Activated CD4-positive, alpha-beta T cell treated with anti-CD3 and anti-CD28 coated beads for 36 hours (primary cell): ENCODE data around the gene SLX4IP. TPM values are rescaled to one million over a fixed set of nuclear protein-coding genes. Genes with fewer than 3 reads are reported as not detected.

Source experiments
- ATAC-seq: fragments of 200-7000 bp; cut with Tn5 transposase; one replicate; pipeline ENCODE4 v1.10.0; 2021; ENCODE audit warnings: mild to moderate bottlenecking, moderate library complexity
- CTCF ChIA-PET: fragments of 350-600 bp; sonication (Branson Sonifier 250); formaldehyde crosslinking; loops from one replicate; lab custom pipeline; 2021; ENCODE audit warnings: antibody characterized with exemption; lab: Charles Lee
- POLR2A ChIA-PET: fragments of 350-600 bp; sonication (Branson Sonifier 250); formaldehyde crosslinking; loops from one replicate; lab custom pipeline; 2021; ENCODE audit warnings: antibody characterized with exemption, inconsistent platforms; lab: Charles Lee
- DNase-seq: peaks from one replicate; pipeline ENCODE4 v3.0.0-alpha.2; 2020
- H3K27ac Mint-ChIP-seq: one replicate; pipeline ENCODE4 v1.8.0; 2021; ENCODE audit warnings: mixed read lengths
- H3K27me3 Mint-ChIP-seq: one replicate; pipeline ENCODE4 v1.8.0; 2021; ENCODE audit warnings: mixed read lengths
- H3K36me3 Mint-ChIP-seq: one replicate; pipeline ENCODE4 v1.8.0; 2021; ENCODE audit warnings: low read depth, mixed read lengths
- H3K4me1 Mint-ChIP-seq: one replicate; pipeline ENCODE4 v1.8.0; 2021; ENCODE audit warnings: mixed read lengths
- H3K4me3 Mint-ChIP-seq: one replicate; pipeline ENCODE4 v1.8.0; 2021; ENCODE audit warnings: mild to moderate bottlenecking, moderate library complexity, mixed read lengths
- H3K9me3 Mint-ChIP-seq: one replicate; pipeline ENCODE4 v1.8.0; 2021; ENCODE audit warnings: low read depth, mixed read lengths
- intact Hi-C, 2 experiments: fragments of 100-400 bp; cut with DNase I in 1 of 2; cut with micrococcal nuclease in 1 of 2; formaldehyde crosslinking; loops; one replicate each; pipeline versions ENCODE4 v1.14.2 to v1.15.1; 2022 to 2024; cut with DNase I, micrococcal nuclease
- total RNA-seq, 2 experiments: library from RNA; stranded (reverse); gene quantifications; one replicate each; pipeline ENCODE4 v1.2.3, GENCODE V29; 2021

The SLX4IP gene
- total RNA-seq, 2 experiments from 2014 or later: 7.4 to 7.8 TPM

- H3K27me3 Mint-ChIP-seq: no peaks in the 10 kb centered on the region
- H3K9me3 Mint-ChIP-seq: peaks cover 6% of the 10 kb centered on the region
- peaks cover 38% of the 10 kb centered on the region for H3K36me3 Mint-ChIP-seq
- ATAC-seq: no peak
- H3K4me3 Mint-ChIP-seq: no peak overlapping the region
- H3K4me1 Mint-ChIP-seq: peaks cover 15% of the 10 kb centered on the region
- intact Hi-C loops: no loop called here
- H3K27ac Mint-ChIP-seq: no peak overlapping the region
- POLR2A ChIA-PET: no interaction called here
- CTCF ChIA-PET: no interaction called here
- DNase-seq: no peak
Observed at GRCh38 chr20:10563935-10564492, 128.9 kb downstream of the SLX4IP start.

- POLR2A ChIA-PET: no interaction called here
- intact Hi-C loops: no loop called here
- H3K4me3 Mint-ChIP-seq: no peak overlapping the region
- H3K27me3 Mint-ChIP-seq: no peaks in the 10 kb centered on the region
- CTCF ChIA-PET: no interaction called here
- peaks cover 46% of the 10 kb centered on the region for H3K36me3 Mint-ChIP-seq
- no peak for ATAC-seq
- no peak for DNase-seq
- H3K27ac Mint-ChIP-seq: no peak overlapping the region
- H3K4me1 Mint-ChIP-seq: peaks cover 11% of the 10 kb centered on the region
- H3K9me3 Mint-ChIP-seq: peaks cover 6% of the 10 kb centered on the region
Observed at GRCh38 chr20:10565191-10565921, 130.3 kb downstream of the SLX4IP start.

- intact Hi-C loops: no loop called here
- POLR2A ChIA-PET: no interaction called here
- H3K4me1 Mint-ChIP-seq: peaks cover 13% of the 10 kb centered on the region
- peaks cover 46% of the 10 kb centered on the region for H3K36me3 Mint-ChIP-seq
- no peak overlapping the region for H3K27ac Mint-ChIP-seq
- H3K4me3 Mint-ChIP-seq: no peak overlapping the region
- no peaks in the 10 kb centered on the region for H3K27me3 Mint-ChIP-seq
- DNase-seq: no peak
- ATAC-seq: no peak
- CTCF ChIA-PET: no interaction called here
- peaks cover 6% of the 10 kb centered on the region for H3K9me3 Mint-ChIP-seq
Observed at GRCh38 chr20:10565922-10566897, 131.1 kb downstream of the SLX4IP start.

DNA sequence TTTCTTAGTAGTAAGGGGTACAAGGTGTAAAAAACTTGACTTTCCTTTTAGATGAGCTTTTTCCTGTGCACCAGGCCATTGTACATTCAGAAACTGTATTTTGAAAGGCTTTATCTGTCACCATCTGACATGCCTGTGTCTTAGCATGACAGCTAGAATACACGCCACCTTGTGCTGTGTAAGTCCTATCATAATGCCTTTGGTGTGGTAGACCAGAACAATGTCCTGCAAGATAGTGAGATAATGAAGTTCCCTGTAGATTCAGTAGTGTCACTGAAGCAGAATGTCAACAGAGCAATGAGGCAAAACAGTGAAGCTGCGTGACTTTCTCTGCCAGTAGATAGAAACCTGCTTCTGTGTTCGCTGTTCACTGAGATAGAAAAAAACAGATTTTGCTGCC, 132.9 kb downstream of the SLX4IP start:
- POLR2A ChIA-PET: no interaction called here

GRCh38 chr20:10571313-10571815, 136.3 kb downstream of the SLX4IP start:
- Mint-ChIP-seq H3K4me1 (peaks cover 11% of the 10 kb centered on the region), H3K27ac (no peak overlapping the region), H3K36me3 (peaks cover 30% of the 10 kb centered on the region), H3K4me3 (no peak overlapping the region), H3K9me3 (no peaks in the 10 kb centered on the region), H3K27me3 (no peaks in the 10 kb centered on the region)
- ChIA-PET POLR2A (no interaction called here), CTCF (interaction anchor here (0.7 to 0.8 kb wide), 3 partner anchors 11 to 105 kb away, joined by 3 read pairs; no protein-coding TSS in a partner anchor)
- ATAC-seq (no peak), DNase-seq (no peak)
- intact Hi-C loops: no loop called here

More for the DNA sequence above, 132.9 kb downstream of the SLX4IP start:
- CTCF ChIA-PET: interaction anchor here (0.6 kb wide), 1 partner anchor 653 kb away, joined by 3 read pairs; no protein-coding TSS in a partner anchor
- ATAC-seq: no peak
- DNase-seq: no peak
- H3K36me3 Mint-ChIP-seq: peaks cover 35% of the 10 kb centered on the region
- H3K27me3 Mint-ChIP-seq: no peaks in the 10 kb centered on the region
- H3K4me3 Mint-ChIP-seq: no peak overlapping the region
- no peak overlapping the region for H3K27ac Mint-ChIP-seq
- intact Hi-C loops: no loop called here
- no peaks in the 10 kb centered on the region for H3K9me3 Mint-ChIP-seq
- H3K4me1 Mint-ChIP-seq: peaks cover 18% of the 10 kb centered on the region

DNA sequence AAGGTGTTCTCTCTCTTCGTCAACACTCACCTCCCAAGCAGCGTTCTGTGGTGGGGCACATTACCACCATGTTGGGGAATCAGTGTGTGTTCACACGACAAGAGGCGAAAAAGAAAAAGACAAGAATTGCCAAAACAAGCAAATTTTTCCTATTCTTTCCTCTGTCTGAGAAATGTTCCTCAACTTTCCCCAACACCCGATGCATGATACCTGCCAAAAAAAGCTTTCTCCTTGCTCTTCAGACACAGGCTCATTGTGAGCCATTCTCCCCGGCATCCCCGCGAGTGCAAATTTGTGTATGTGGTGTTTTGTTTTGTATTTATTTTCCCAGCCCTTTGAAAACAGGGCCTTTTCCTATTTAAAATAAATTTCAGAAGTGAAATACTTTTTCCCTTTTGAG, 137.7 kb downstream of the SLX4IP start:
- H3K4me3 Mint-ChIP-seq: no peak overlapping the region
- ATAC-seq (no peak), DNase-seq (no peak)
- H3K27ac Mint-ChIP-seq: no peak overlapping the region
- intact Hi-C loops: no loop called here
- no peaks in the 10 kb centered on the region for H3K27me3 Mint-ChIP-seq
- H3K4me1 Mint-ChIP-seq: peaks cover 11% of the 10 kb centered on the region
- POLR2A ChIA-PET: no interaction called here
- peaks cover 26% of the 10 kb centered on the region for H3K36me3 Mint-ChIP-seq
- H3K9me3 Mint-ChIP-seq: no peaks in the 10 kb centered on the region
- CTCF ChIA-PET: interaction anchor here (0.6 kb wide), 2 partner anchors 21 to 291 kb away, joined by 3 to 5 read pairs; no protein-coding TSS in a partner anchor

GRCh38 chr20:10573273-10573950, 138.3 kb downstream of the SLX4IP start:
- Mint-ChIP-seq H3K36me3 (peaks cover 20% of the 10 kb centered on the region), H3K27ac (no peak overlapping the region), H3K4me3 (no peak overlapping the region), H3K9me3 (no peaks in the 10 kb centered on the region), H3K4me1 (peaks cover 12% of the 10 kb centered on the region), H3K27me3 (no peaks in the 10 kb centered on the region)
- DNase-seq: no peak
- no peak for ATAC-seq
- CTCF ChIA-PET: no interaction called here
- intact Hi-C loops: no loop called here
- POLR2A ChIA-PET: no interaction called here

GRCh38 chr20:10573951-10574339, 138.8 kb downstream of the SLX4IP start:
- H3K27ac Mint-ChIP-seq: no peak overlapping the region
- H3K9me3 Mint-ChIP-seq: no peaks in the 10 kb centered on the region
- CTCF ChIA-PET: no interaction called here
- ATAC-seq: no peak
- no peaks in the 10 kb centered on the region for H3K27me3 Mint-ChIP-seq
- no peak for DNase-seq
- H3K4me1 Mint-ChIP-seq: peaks cover 17% of the 10 kb centered on the region
- H3K4me3 Mint-ChIP-seq: no peak overlapping the region
- peaks cover 16% of the 10 kb centered on the region for H3K36me3 Mint-ChIP-seq
- intact Hi-C loops: no loop called here
- POLR2A ChIA-PET: no interaction called here

GRCh38 chr20:10576411-10577090, 141.4 kb downstream of the SLX4IP start:
- intact Hi-C loops: no loop called here
- no peaks in the 10 kb centered on the region for H3K9me3 Mint-ChIP-seq
- ATAC-seq (no peak), DNase-seq (no peak)
- peaks cover 9% of the 10 kb centered on the region for H3K4me1 Mint-ChIP-seq
- peaks cover 6% of the 10 kb centered on the region for H3K36me3 Mint-ChIP-seq
- POLR2A ChIA-PET: no interaction called here
- H3K27ac Mint-ChIP-seq: no peak overlapping the region
- no peak overlapping the region for H3K4me3 Mint-ChIP-seq
- CTCF ChIA-PET: interaction anchor here (0.6 kb wide), 1 partner anchor 22 kb away, joined by 3 read pairs; no protein-coding TSS in a partner anchor
- no peaks in the 10 kb centered on the region for H3K27me3 Mint-ChIP-seq

- H3K27me3 Mint-ChIP-seq: no peaks in the 10 kb centered on the region
- H3K27ac Mint-ChIP-seq: no peak overlapping the region
- H3K9me3 Mint-ChIP-seq: no peaks in the 10 kb centered on the region
- ATAC-seq (no peak), DNase-seq (no peak)
- peaks cover 6% of the 10 kb centered on the region for H3K4me1 Mint-ChIP-seq
- intact Hi-C loops: no loop called here
- ChIA-PET POLR2A (no interaction called here), CTCF (interaction anchor here (0.6 kb wide), 1 partner anchor 129 kb away, joined by 3 read pairs; no protein-coding TSS in a partner anchor)
- peaks cover 8% of the 10 kb centered on the region for H3K36me3 Mint-ChIP-seq
- no peak overlapping the region for H3K4me3 Mint-ChIP-seq
Observed at GRCh38 chr20:10577648-10578047, 142.5 kb downstream of the SLX4IP start.
